HL-60/S4 (cell line): Measurements from ENCODE around the gene SGSH.

ENCODE experiments used
- in situ Hi-C: fragments of 300-500 bp; cut with MboI; formaldehyde crosslinking; loops from 2 replicates; pipeline ENCODE4 v1.14.3; 2022; ENCODE audit warnings: low sequenced_read_pairs

SGSH gene

GRCh38 chr17:80212511-80212910, 7.6 kb downstream of the SGSH start:
- in situ Hi-C loops, result no loop called here

GRCh38 chr17:80212109-80212508, 8.0 kb downstream of the SGSH start:
- in situ Hi-C loops, result no loop called here

GRCh38 chr17:80210348-80211108, 9.6 kb downstream of the SGSH start:
- in situ Hi-C loops, result no loop called here

- in situ Hi-C loops, result no loop called here
These were observed 10.4 kb downstream of the SGSH start for GRCh38 chr17:80209765-80210164.

GRCh38 chr17:80208050-80208449, 12.1 kb downstream of the SGSH start:
- in situ Hi-C loops, result no loop called here

- in situ Hi-C loops, result no loop called here
These were observed 14.3 kb downstream of the SGSH start for GRCh38 chr17:80205811-80206210.

- in situ Hi-C loops, result no loop called here
These were observed 15.3 kb downstream of the SGSH start for GRCh38 chr17:80204626-80205468.

GRCh38 chr17:80203471-80203963, 16.6 kb downstream of the SGSH start:
- in situ Hi-C loops, result no loop called here

GRCh38 chr17:80202197-80202596, 17.9 kb downstream of the SGSH start:
- in situ Hi-C loops, result no loop called here

GRCh38 chr17:80201446-80201845, 18.7 kb downstream of the SGSH start:
- in situ Hi-C loops, result no loop called here

- in situ Hi-C loops, result loop anchor here (10.0 kb wide), 1 partner anchor 166 kb away; no protein-coding TSS in a partner anchor
These were observed 20.8 kb downstream of the SGSH start for GRCh38 chr17:80199295-80199694.

GRCh38 chr17:80198144-80198661, 21.9 kb downstream of the SGSH start:
- in situ Hi-C loops, result loop anchor here (10.0 kb wide), 1 partner anchor 167 kb away; no protein-coding TSS in a partner anchor

- in situ Hi-C loops, result loop anchor here (10.0 kb wide), 1 partner anchor 168 kb away; no protein-coding TSS in a partner anchor
These were observed 23.5 kb downstream of the SGSH start for GRCh38 chr17:80196652-80197051.

GRCh38 chr17:80195671-80196529, 24.2 kb downstream of the SGSH start:
- in situ Hi-C loops, result loop anchor here (10.0 kb wide), 1 partner anchor 169 kb away; no protein-coding TSS in a partner anchor

- in situ Hi-C loops, result loop anchor here (10.0 kb wide), 1 partner anchor 170 kb away; no protein-coding TSS in a partner anchor
These were observed 25.0 kb downstream of the SGSH start for GRCh38 chr17:80195141-80195540.

- in situ Hi-C loops, result loop anchor here (10.0 kb wide), 1 partner anchor 173 kb away; no protein-coding TSS in a partner anchor
These were observed 28.1 kb downstream of the SGSH start for GRCh38 chr17:80191865-80192661.

- in situ Hi-C loops, result loop anchor here (10.0 kb wide), 1 partner anchor 174 kb away; no protein-coding TSS in a partner anchor
These were observed 28.9 kb downstream of the SGSH start for GRCh38 chr17:80191192-80191591.

- in situ Hi-C loops, result loop anchor here (10.0 kb wide), 1 partner anchor 174 kb away; no protein-coding TSS in a partner anchor
These were observed 29.4 kb downstream of the SGSH start for GRCh38 chr17:80190716-80191115.

GRCh38 chr17:80189611-80190010, 30.5 kb downstream of the SGSH start:
- in situ Hi-C loops, result loop anchor here (10.0 kb wide), 1 partner anchor 175 kb away; no protein-coding TSS in a partner anchor
